GM21576 (cell line): ENCODE results near the gene TXNDC5.
A peak's percentile ranks its signal among the peaks of the same experiment; 100 is the strongest.
"Not testable (repeated sequence)": the region's sequence is repeated elsewhere in the genome, so short reads cannot be mapped to it uniquely, and the experiment has no call there.

ENCODE experiments used
- ATAC-seq: cut with Tn5 transposase; IDR thresholded peaks from one replicate; pipeline ENCODE4 v1.9.1; 2021; ENCODE audit warnings: mild to moderate bottlenecking, moderate library complexity; ENCODE audit not compliant: unreplicated experiment

Gene TXNDC5

DNA sequence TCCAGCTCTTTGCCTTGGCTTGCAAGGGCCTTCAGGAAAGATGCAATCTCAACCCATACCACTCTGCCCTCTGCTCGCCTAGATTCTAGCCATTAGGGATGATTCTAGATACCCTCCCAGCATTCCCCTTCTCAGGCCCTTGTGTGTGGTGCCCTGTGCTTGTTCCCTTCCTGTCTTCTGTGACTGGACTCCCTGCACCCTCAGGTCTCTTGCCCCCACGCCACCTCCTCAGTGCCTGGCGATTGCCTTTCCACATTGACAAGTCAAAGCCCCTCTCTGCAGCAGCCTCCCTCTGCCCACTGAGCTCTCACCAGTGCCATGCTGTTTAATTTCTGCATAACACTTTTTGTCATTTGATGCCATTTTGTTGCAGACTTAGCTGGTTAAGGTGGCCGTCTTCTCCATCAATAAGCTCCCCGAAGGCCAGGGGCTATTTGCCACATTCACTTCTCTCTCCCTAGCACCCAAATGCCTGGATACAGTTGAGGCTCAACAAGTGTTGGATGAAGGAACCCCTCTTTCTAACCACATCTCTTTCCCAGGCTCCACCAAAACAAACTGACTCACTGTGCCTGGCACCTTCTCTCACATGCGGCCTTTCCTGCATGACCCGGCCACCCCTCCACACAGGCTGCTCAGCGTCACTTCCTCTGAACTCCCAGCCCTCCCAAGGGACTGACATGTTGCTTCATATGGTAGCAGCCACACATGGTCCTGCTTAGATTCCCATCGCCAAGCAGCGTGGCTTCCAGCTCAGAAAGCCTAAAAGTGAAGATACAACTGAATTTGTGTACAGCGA, 4.6 kb upstream of the TXNDC5 start:
- ATAC-seq = no peak

DNA sequence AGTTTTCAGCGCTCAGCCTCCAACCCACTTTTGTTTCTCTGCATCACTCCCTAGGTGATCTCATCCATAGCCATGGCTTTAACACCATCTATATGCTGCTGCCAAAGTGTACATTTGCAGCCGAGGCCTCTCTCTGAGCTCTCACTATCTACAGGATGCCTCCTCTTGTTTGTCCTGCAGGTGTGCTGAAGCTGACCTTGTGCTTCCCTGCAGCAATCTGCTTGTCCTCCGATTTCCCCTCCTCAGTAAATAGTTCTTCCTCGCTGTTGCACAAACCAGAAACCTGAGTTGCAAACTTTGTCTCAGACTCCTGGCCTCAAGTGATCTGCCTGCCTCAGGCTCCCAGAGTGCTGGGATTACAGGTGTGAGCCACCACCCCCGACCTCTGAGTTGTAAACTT, 3.7 kb upstream of the TXNDC5 start:
- ATAC-seq = no peak

DNA sequence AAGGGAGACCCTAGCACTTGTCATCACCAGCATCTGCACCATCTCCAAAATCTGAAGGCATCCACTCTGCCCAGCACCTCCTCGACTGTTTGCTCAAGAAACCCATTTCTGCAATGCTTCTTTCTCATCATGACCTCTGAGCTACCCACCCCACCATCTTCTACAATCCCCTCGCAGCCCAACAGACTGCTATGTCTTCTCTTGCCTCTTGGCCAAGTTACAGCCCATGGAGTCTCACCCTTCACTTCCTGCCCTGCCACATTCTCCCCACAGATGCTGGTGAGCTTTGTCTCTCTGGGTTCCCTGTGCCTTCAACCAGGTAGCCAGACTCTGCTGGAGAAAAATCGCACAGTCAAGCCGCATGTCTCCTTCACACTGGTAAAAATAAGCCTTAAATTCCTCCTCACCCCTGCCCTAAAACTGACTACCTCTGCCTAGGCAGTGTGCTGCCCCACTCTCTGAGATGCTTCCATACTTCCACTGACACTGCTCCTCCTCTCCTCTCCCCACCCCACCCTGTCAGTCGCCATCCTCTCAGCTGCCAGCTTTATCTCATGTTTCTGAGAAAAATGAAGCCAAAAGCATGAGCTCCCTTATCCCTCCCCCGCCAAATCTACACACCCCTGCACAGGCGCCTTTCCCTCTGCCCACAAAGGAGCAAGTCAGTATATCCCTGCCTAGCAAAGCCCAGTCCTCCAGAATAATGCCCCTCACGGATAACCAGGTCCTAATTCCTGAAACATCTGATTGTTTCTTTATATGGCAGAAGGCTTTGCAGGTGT, 2.3 kb upstream of the TXNDC5 start:
- ATAC-seq = no peak

DNA sequence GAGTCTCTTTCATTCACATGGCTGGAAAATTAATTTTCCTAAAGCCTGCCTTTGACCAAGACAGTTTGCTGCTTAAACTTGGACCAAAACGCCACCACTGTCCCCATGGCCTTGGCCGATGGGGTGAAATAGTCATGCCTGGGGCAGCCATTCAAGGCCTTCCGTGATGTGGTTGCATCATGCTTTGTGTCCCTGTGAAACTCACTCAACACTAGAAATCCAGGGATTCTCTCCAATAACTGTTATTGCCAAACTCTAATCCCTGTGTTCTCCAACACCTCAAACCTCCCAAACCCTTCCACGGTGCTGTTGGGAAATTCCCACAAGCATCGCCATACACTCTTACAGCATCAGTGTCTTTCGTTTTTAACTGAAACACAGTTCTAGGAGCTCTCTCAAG, 1.4 kb upstream of the TXNDC5 start:
- no peak for ATAC-seq

DNA sequence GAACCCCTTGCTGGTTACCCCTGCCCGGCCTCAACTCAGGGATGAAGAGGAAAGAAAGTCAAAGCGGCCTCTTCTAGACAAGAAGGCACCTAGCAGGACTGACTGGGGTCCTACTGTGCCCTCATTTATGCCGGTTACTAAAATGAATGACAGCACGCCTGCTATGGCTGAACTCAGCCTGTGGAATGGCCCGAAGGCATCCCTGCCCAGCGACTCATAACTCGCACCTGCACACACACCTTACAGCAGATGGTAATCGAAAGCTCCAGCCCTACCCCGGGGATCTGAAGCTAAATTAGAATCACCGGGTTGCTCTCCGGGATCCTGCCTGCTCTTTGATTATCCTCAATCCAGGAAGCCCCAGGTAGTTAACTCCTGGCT, 747 bp upstream of the TXNDC5 start:
- ATAC-seq = no peak

DNA sequence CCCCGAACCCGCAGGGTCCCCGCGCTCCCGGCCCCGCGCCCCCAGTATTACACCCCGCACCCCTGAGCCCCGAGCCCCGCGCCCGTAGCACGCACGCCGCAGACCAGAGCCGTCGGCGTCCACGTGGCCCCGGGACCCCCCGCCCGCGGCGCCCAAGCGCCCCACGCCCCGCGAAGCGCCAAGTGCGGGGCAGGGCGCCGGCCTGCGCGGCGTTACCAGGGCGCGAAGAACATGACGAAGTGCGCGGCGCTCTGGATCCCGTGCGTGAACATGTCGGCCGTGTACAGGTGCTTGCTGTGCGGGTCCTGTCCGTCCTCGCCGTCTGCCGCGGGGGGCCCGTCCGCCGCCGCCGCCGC, 312 bp downstream of the TXNDC5 start:
- peak; percentile 20 for ATAC-seq

DNA sequence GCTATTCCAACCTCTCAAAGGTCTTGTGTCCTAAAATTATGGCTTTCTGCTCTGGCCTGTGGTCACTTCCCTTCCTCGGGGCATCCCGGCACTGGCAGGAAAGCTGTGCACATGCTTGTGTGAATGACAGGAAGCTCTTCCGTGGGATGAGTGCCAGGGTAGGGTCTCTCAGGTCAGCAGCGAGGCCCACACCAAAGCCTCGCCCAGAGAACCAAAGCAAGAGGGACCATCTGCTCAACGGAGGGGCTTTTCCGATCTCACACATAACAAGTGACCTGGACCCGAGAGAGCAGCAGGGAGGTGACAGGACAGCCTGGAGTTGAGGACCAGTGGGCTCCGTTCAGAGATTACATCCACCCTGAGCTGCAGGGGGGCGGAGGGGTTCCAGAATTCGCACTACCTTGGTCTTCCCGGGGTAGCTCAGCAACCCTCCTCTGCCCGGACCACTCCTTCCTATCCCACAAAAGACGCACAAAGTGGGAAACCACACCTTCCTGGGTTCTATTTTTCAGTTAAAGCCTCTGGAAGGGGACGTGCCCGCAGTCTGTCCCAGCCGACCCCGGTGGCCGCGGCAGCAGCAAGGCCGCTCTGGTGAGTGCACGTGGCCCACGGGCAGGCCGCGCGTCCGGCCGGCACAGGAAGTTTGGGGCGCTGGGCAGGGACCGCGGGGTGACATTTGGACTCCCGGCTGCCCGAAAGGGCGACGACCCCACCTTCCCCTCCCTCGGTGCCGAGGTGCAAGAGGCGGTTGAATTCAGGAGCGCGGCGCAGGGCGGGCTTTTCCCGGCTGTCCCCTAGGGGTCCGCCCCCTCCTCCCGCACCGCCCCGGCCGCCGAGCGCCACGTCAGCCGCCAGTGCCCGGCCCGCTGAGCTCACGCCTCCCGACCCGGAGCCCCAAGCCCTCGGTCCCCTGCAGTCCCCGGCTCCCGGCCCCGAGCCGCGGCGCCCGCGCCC, 988 bp downstream of the TXNDC5 start:
- peak; percentile 29 for ATAC-seq

DNA sequence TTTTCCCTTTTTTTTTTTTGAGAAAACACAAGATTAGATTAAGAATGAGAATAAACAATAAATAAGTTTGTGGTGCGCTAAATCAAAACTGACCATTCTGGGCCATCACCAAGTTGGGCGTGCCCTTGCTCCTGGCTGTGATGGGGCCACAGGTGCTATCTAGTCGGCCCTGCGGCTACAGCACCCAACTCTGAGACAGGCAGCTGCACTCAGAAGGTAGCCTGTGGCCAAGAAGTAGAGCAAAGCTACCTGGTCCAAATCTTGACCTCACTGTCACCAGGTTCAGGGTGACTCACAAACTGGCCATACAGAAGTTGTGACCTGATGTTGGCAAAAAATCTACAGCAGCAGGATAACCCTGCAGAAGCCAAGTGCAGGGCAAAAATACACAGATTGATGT, 3.4 kb downstream of the TXNDC5 start:
- no peak for ATAC-seq

DNA sequence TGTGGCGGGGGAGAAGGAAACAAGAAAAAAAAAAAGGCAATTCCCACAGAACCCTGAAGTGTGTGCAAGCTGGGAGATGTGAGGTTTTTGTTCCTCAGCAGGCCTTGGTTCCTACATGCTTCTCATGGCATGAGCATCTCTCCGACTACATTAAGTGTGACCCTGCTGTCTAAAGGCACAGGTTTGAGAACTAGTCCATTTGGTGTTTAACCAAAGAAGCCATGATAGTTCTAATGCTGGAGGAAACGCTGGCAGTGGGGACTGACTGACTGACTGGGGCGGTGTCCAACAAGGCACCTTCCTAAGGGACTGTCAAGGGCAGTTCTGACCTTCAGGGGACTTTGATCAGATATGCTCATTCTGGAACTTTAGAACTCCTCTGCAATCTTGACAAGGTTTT, 3.8 kb downstream of the TXNDC5 start:
- ATAC-seq = no peak

DNA sequence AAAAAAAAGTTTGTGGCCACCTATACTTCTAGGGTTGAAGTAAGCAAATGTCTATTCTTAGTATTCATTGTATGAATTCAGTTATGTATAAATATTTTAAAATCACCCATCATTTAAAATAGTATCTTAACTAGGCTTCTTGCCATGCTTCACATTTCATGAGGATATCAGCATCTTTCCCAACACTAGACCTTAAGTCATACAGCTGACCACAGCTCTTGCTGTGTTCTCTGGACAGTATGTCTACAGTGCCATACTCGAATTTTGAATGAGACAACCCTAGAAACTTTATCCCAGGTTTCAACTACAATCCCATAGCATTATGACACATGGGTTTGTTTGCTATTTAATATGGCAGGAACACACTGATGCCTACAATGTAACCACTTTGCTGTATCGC, 5.2 kb downstream of the TXNDC5 start:
- ATAC-seq = no peak

DNA sequence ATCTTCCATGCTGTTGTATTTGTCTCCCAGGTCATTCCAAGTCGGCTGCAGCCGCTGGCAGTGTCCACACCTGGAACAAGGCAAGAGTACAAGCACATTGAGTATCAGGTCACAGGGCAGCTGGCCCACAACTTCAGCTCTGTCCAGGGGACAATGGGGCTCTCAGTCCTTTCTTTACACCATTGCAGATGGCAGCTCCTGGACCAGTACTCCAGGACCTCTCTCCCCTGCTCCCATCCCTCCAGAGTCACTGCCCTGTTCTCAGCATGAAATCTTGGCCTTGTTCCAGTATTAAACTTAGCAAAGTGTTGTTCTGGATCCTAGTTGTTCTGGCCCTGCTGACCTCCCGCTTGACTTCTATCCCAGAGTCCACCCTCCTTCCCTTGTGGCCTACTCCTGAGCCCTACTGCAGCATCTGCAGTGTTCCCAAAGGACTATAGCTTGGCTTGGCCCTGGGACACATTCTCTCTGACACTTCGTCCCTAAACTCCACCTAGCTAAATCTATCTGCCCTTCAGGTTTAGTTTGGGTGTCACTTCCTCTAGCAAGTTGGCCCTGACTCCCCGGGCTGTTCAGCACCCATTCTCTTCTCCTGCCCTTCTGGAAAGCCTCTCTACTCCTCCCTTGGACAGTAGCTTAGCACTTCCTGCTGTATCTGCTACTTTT, 5.8 kb downstream of the TXNDC5 start:
- ATAC-seq = no peak

DNA sequence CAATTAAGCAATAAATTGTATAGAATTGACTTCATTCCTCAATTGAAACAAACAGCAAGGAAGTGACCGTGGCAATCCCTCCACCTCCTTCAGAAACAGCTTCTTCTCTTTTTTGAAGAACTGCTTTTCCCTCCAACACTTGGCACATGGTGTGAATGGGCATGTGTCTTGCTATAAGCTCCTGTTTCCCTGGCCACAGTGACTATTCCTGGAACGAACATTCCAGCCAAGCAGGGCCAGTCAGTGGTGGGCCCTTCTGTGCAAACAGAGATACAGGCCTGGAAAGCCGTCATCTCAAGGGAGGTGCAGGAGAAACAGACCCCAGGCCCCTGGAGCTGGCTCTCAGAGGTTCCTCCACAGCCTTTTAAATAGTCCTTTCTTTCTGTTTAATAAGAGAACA, 6.9 kb downstream of the TXNDC5 start:
- no peak for ATAC-seq

DNA sequence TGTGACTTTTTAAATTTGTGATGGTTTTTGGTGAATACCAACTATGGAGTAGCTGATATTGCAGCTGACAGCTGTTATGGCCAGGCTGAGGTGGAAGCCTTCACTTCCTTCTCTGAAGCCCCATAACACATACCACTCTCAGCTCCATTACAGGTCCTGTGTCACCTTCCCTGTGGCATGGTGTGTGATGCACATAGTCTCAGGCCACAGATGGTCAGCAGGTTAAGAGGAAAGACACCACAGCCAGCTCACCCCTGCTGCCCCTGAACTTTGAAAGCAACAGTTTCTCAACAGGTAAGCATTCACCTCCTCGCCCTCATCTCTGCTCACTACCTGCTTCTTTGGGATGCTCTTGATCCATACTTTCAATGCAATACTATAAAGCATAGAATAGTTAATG, 7.7 kb downstream of the TXNDC5 start:
- no peak for ATAC-seq

DNA sequence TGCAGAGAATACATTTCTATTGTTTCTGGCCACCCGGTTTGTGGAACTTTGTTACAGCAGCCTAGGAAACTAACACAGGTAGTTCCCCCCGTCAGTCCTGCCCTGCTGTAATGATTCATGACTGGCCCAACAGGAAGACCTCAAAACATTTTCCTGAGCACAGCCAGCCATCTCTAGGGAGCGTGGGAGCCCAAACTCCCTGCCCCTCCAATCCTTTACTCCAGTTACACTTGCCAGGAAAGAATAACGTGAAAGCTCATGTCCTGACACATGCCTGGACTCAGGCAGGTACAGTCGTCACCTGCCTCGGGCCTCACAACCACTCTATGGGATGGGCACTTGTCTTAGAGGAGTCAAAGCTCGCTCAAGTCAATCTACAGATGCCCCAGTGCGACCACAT, 8.4 kb downstream of the TXNDC5 start:
- ATAC-seq = no peak

DNA sequence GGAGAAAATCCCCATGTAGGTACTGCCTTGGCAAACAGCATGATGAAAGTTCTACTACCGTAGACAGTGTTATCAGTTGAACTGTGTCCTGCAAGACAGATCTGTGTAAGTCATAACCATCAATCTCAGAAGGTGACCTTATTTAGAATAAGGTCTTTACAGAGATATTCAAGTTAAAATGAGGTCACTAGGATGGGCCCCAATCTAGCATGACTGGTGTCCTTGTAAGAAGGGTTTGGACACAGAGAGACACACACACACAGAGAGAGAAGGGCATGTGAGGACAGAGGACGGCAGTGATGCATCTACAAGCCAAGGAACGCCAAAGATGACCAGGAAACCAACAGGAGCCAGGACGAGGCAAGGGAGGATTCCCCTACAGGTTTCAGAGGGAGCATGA, 8.8 kb downstream of the TXNDC5 start:
- ATAC-seq = no peak

DNA sequence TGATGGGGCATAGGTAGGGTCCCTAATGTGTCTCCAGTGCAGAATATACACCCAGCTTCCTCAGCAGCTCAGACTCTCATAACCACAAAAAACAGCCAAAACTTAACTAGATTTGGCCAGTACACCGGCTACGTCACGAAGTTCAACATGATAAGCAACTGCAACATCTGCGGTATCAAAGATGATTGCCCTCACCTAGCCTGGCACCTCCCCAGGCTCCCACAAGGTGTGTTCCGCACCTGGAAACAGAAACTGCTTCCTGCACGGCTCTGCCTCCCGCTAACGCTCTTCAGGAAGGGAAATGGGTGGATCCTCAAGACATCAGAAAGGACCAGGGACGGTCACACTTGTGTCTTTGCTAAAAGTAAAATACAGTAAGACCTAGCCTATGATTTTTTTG, 9.5 kb downstream of the TXNDC5 start:
- ATAC-seq = no peak

DNA sequence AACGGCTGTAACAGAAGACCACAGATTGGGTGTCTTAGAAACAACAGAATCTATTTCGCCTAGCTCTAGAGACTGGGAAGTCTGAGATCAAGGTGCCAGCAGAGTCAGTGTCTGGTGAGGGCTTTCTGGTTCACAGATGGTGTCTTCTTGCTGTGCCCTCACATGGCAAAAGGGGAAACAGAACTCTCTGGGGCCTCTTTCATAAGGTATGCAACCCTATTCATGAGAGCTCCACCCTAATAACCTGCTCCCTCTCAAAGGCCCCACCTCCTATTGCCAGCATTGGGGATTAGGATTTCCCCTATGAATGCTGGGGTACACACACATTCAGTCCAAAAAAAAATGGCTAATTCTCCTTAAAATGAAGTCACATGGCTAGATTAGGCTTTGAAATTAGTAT, 10.0 kb downstream of the TXNDC5 start:
- peak; percentile 56 for ATAC-seq

DNA sequence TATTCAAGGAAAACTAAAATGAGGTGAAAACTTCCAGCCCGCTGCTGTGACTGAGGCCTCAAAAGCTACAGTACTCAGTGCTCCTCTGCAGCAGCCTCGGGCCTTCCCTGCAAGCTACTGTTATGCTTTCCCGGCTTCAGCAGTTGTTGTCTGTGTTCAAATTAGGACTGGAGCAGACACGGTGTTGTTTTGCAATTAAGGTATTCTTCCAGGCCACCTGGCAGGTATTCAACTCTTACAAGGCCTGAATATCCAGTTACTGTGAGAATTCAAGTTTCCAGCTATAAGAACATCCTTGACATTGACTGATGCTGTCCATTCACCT, 10.7 kb downstream of the TXNDC5 start:
- no peak for ATAC-seq

DNA sequence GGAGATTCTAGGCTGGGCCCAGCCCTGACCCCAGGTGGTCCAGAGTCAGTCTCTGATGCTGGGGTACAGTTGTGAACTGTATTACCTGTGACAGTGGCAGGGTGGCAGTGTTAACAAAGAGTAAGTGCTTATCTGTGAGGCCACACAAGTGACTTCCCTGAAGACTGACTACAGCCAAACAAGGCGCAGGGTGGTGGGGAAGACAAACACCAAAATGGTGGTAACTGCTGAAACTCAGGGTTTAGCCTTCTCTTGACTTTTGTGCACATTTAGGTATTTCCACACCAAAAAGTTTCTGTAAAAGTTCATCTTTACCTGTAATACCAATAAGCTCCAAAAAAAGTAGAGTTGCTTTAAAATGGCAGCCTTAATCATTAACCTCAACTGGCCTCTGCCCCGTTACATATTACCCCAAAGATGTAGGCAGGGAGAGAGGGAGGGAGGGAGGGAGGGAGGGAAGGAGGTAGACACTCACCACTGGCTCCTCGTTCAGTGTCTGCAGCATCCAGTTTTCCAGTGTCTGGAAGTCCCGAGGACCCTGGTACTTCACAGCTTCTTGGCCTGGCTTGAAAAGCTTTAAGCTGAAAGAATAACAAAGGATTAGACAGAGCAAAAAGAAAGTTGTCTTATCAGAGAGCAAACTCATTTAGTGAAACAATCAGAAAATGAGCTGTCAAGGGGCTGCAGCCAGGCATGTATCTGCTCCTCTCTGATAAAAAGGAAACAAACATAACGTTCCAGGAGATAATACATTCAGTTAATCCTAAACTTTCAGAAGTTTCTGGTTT, 11.3 kb downstream of the TXNDC5 start:
- ATAC-seq = peak; percentile 35

DNA sequence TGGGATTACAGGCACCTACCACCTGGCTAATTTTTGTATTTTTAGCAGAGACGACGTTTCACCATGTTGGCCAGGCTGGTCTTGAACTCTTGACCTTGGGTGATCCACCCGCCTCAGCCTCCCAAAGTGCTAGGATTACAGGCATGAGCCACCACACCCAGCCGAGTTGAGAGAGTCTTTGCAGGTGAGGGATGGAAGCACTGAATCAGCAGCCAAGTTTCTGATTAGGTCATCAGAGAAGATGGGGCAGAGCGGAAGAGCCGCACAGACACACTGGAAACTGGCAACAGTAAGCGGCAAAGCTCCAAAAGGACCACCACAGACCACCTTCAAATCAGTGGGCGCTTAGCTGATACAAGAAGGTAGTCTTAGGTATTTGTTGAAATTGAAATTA, 12.4 kb downstream of the TXNDC5 start:
- ATAC-seq = not testable (repeated sequence)
